Skin epidermis (tissue), 12 donors: ENCODE results near the gene BAHCC1.
A peak's percentile ranks its signal among the peaks of the same experiment; 100 is the strongest.

ENCODE experiments used
- H3K27ac ChIP-seq, 21 experiments: fragments of 200-600 bp; sonication (generic) in 11 of 21; one replicate each; pipeline ENCODE4 v1.5.0; 2020; ENCODE audit warnings: mild to moderate bottlenecking in 3 of 21, inconsistent platforms in 2 of 21, moderate library complexity in 2 of 21
- H3K4me3 ChIP-seq, 7 experiments: fragments of 200-600 bp; sonication (generic) in 2 of 7; one replicate each; pipeline ENCODE4 v1.5.0; 2020; ENCODE audit warnings: inconsistent platforms in 2 of 7, mild to moderate bottlenecking in 2 of 7, moderate library complexity in 1 of 7

BAHCC1 gene

GRCh38 chr17:81513372-81513752 lies 118.1 kb downstream of the BAHCC1 start:
- peak overlapping the region; percentile 65 to 96 (median 86) for H3K4me3 ChIP-seq
- peak overlapping the region; percentile 91 to 100 (median 99) for H3K27ac ChIP-seq

DNA sequence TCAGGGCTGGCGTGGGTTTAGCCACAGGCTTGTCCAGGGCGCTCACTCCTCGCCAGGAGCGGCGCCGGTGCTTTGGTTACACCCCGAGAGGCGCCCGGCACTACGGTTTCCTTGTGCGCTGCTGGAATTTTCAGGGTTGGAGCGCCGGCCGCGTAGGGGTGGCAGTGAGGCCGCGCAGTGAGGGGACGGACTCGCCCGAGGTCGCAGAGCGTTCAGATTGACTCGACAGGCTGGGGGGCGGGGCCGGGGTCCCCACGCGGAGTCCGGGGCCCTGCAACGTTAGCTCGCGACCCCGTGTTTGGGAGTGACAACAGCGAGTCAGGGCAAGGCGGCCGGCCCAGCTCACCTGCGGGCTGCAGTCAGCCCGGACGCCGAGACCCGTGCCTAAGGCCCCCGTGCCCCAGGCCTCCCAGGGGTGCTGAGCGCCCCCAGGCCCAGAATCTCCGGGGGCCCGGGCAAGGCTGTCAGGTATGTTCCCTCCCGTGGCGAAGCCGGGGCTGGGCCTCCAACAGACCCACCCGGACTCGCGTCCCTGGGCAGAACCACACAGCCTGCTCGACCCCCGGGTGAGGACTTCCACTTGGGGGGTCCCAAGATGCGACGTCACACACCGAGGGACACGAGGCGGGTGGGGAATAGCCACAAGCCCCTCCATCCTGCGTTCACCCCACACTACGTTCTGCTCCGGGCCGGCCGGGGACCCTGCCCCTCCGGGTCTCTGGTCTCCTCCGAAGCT lies 118.7 kb downstream of the BAHCC1 start:
- Histone ChIP-seq H3K27ac (peak overlapping the region; percentile 91 to 100 (median 99)), H3K4me3 (peak overlapping the region; percentile 65 to 96 (median 86))

GRCh38 chr17:81514489-81514738 lies 119.2 kb downstream of the BAHCC1 start:
- H3K27ac ChIP-seq, result peak overlapping the region; percentile 91 to 100 (median 99)
- H3K4me3 ChIP-seq, result peak overlapping the region; percentile 65 to 96 (median 86)

- peak overlapping the region; percentile 91 to 100 (median 99) for H3K27ac ChIP-seq
These were observed 119.7 kb downstream of the BAHCC1 start for GRCh38 chr17:81514739-81515529.

DNA sequence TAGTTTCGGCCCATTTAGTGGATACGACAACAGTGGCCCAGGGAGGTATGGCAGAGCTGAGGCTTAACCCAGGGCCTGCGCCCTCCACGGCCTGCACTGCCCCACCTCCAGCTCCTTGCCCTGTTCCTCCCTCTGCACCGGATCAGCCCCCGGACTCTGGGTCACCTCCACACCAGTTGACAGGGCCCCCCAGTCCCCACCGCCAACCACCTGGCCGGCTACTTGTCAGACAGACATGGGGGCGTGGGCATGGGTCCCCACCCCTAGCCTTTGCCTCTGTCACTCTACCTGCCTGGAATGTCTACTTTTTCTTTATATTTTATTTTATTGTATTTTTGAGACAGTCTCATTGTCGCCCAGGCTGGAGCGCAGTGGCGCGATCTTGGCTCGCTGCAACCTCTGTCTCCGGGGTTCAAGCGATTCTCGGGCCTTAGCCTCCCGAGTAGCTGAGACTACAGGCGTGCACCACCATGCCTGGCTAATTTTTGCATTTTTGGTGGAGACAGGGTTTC lies 120.3 kb downstream of the BAHCC1 start:
- peak overlapping the region; percentile 35 to 100 (median 99) for H3K27ac ChIP-seq
- peak overlapping the region; percentile 65 to 96 (median 86) for H3K4me3 ChIP-seq

More at GRCh38 chr17:81514739-81515529, 119.7 kb downstream of the BAHCC1 start:
- peak overlapping the region; percentile 65 to 96 (median 86) for H3K4me3 ChIP-seq
